ENCODE results near the gene NCOA3. TPM values are rescaled to one million over a fixed set of nuclear protein-coding genes. Genes with fewer than 3 reads are reported as not detected.

The NCOA3 gene
- total RNA-seq, 5 donors from 2014 or later (not counting 1 experiment from before 2014, with no cell fraction given): 64.4 to 89.2 (median 68.9) TPM

GRCh38 chr20:47475419-47476044 lies 26.2 kb upstream of the NCOA3 start:
- H3K27ac Mint-ChIP-seq: no peak overlapping the region
- WGBS (ENCODE audit: insufficient coverage): 100% methylated on average over 1 of the region's 4 CpGs
- no peak for ATAC-seq (replicated peaks in 1 of 4)
- peaks cover 2 to 11% (median 7%) of the 10 kb centered on the region in 3 donors for H3K4me1 Mint-ChIP-seq
- H3K27me3 Mint-ChIP-seq: no peaks in the 10 kb centered on the region
- no peaks in the 10 kb centered on the region for H3K9me3 ChIP-seq
- H3K27me3 ChIP-seq (replicated peaks in 1 of 2; ENCODE audit: control insufficient read depth in 2 of 2, extremely low read depth in 1 of 2, insufficient read depth in 2 of 2, low read length in 1 of 2): no peaks in the 10 kb centered on the region
- DNase-seq: no peak
- ChIA-PET POLR2A (no interaction called here), CTCF (interaction anchor here (0.6 to 0.7 kb wide), 2 partner anchors 15 to 274 kb away, joined by 3 to 7 read pairs; no protein-coding TSS in a partner anchor)
- H3K36me3 Mint-ChIP-seq: no peaks in the 10 kb centered on the region
- no peaks in the 10 kb centered on the region for H3K4me1 ChIP-seq (ENCODE audit: control insufficient read depth in 1 of 2, extremely low read depth in 1 of 2, insufficient read depth in 2 of 2, low read length in 2 of 2)
- H3K9me3 Mint-ChIP-seq: no peaks in the 10 kb centered on the region
- H3K27ac ChIP-seq (ENCODE audit: low read length): no peak overlapping the region
- H3K36me3 ChIP-seq (ENCODE audit: control insufficient read depth in 2 of 2, extremely low read depth in 1 of 2, insufficient read depth in 1 of 2, low read length in 1 of 2): no peaks in the 10 kb centered on the region
- H3K4me3 Mint-ChIP-seq: no peak overlapping the region
- no peak overlapping the region for H3K4me3 ChIP-seq (ENCODE audit: control insufficient read depth in 1 of 2, extremely low read depth in 1 of 2, low read length in 1 of 2)

- no peaks in the 10 kb centered on the region for H3K36me3 ChIP-seq (ENCODE audit: control insufficient read depth in 2 of 2, extremely low read depth in 1 of 2, insufficient read depth in 1 of 2, low read length in 1 of 2)
- no peak overlapping the region for H3K4me3 ChIP-seq (ENCODE audit: control insufficient read depth in 1 of 2, extremely low read depth in 1 of 2, low read length in 1 of 2)
- Mint-ChIP-seq H3K9me3 (no peaks in the 10 kb centered on the region), H3K4me3 (no peak overlapping the region), H3K27me3 (no peaks in the 10 kb centered on the region), H3K4me1 (peaks cover 2 to 11% (median 7%) of the 10 kb centered on the region in 3 donors), H3K36me3 (no peaks in the 10 kb centered on the region), H3K27ac (no peak overlapping the region)
- ChIA-PET CTCF (no interaction called here), POLR2A (no interaction called here)
- H3K27me3 ChIP-seq (replicated peaks in 1 of 2; ENCODE audit: control insufficient read depth in 2 of 2, extremely low read depth in 1 of 2, insufficient read depth in 2 of 2, low read length in 1 of 2): no peaks in the 10 kb centered on the region
- no peak overlapping the region for H3K27ac ChIP-seq (ENCODE audit: low read length)
- WGBS (ENCODE audit: insufficient coverage): 90% methylated on average over 2 of the region's 2 CpGs
- no peaks in the 10 kb centered on the region for H3K9me3 ChIP-seq
- ATAC-seq (replicated peaks in 1 of 4): no peak
- DNase-seq: no peak
- H3K4me1 ChIP-seq (ENCODE audit: control insufficient read depth in 1 of 2, extremely low read depth in 1 of 2, insufficient read depth in 2 of 2, low read length in 2 of 2): no peaks in the 10 kb centered on the region
Observed at GRCh38 chr20:47476452-47476851, 25.2 kb upstream of the NCOA3 start.

- H3K27ac ChIP-seq (ENCODE audit: low read length): no peak overlapping the region
- ChIA-PET CTCF (no interaction called here), POLR2A (interaction anchor here in 1 of 2 donors (0.7 kb wide), 1 partner anchor 1349 kb away, joined by 3 read pairs; no protein-coding TSS in a partner anchor)
- no peak for DNase-seq
- no peaks in the 10 kb centered on the region for H3K36me3 Mint-ChIP-seq
- H3K4me1 Mint-ChIP-seq: peaks cover 1 to 6% (median 5%) of the 10 kb centered on the region in 3 donors
- H3K27me3 ChIP-seq (replicated peaks in 1 of 2; ENCODE audit: control insufficient read depth in 2 of 2, extremely low read depth in 1 of 2, insufficient read depth in 2 of 2, low read length in 1 of 2): no peaks in the 10 kb centered on the region
- no peaks in the 10 kb centered on the region for H3K27me3 Mint-ChIP-seq
- peak overlapping the region in 1 of 2 donors; percentile 11 for H3K27ac Mint-ChIP-seq
- no peak for ATAC-seq (replicated peaks in 1 of 4)
- H3K9me3 Mint-ChIP-seq: no peaks in the 10 kb centered on the region
- WGBS (ENCODE audit: insufficient coverage): 100% methylated on average over 4 of the region's 4 CpGs
- H3K36me3 ChIP-seq (ENCODE audit: control insufficient read depth in 2 of 2, extremely low read depth in 1 of 2, insufficient read depth in 1 of 2, low read length in 1 of 2): no peaks in the 10 kb centered on the region
- no peaks in the 10 kb centered on the region for H3K4me1 ChIP-seq (ENCODE audit: control insufficient read depth in 1 of 2, extremely low read depth in 1 of 2, insufficient read depth in 2 of 2, low read length in 2 of 2)
- H3K4me3 Mint-ChIP-seq: no peak overlapping the region
- H3K4me3 ChIP-seq (ENCODE audit: control insufficient read depth in 1 of 2, extremely low read depth in 1 of 2, low read length in 1 of 2): no peak overlapping the region
- no peaks in the 10 kb centered on the region for H3K9me3 ChIP-seq
Observed at GRCh38 chr20:47479093-47479492, 22.6 kb upstream of the NCOA3 start.

DNA sequence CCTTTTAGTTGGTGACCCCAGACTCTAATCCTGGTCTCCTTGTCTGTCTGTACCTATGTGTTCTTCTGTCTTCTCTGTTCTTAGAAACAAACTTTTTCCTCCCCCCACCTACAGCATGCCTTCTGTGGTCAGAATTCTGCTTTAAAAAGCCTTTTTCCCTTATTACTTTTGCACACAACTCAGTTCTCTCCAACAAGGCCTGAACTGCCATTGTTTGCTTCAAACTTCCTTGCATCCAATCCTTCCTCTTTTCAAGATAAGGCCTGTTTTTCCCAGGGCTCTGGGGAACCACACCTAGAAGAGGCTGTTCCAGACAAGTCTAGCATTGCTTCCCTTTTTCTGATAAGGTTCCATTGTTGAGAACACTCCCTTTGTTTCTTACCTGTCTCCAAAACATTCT lies 22.2 kb upstream of the NCOA3 start:
- H3K4me3 Mint-ChIP-seq: no peak overlapping the region
- Histone ChIP-seq H3K9me3 (no peaks in the 10 kb centered on the region), H3K36me3 (ENCODE audit: control insufficient read depth in 2 of 2, extremely low read depth in 1 of 2, insufficient read depth in 1 of 2, low read length in 1 of 2) (no peaks in the 10 kb centered on the region), H3K27me3 (replicated peaks in 1 of 2; ENCODE audit: control insufficient read depth in 2 of 2, extremely low read depth in 1 of 2, insufficient read depth in 2 of 2, low read length in 1 of 2) (no peaks in the 10 kb centered on the region), H3K4me3 (ENCODE audit: control insufficient read depth in 1 of 2, extremely low read depth in 1 of 2, low read length in 1 of 2) (no peak overlapping the region), H3K4me1 (ENCODE audit: control insufficient read depth in 1 of 2, extremely low read depth in 1 of 2, insufficient read depth in 2 of 2, low read length in 2 of 2) (no peaks in the 10 kb centered on the region), H3K27ac (ENCODE audit: low read length) (no peak overlapping the region)
- peak overlapping the region in 1 of 2 donors; percentile 25 for H3K27ac Mint-ChIP-seq
- no peak for DNase-seq
- peaks cover 1 to 6% (median 5%) of the 10 kb centered on the region in 3 donors for H3K4me1 Mint-ChIP-seq
- ChIA-PET POLR2A (interaction anchor here in 1 of 2 donors (0.7 kb wide), 1 partner anchor 1349 kb away, joined by 3 read pairs; no protein-coding TSS in a partner anchor), CTCF (no interaction called here)
- H3K27me3 Mint-ChIP-seq: no peaks in the 10 kb centered on the region
- no peak for ATAC-seq (replicated peaks in 1 of 4)
- no peaks in the 10 kb centered on the region for H3K9me3 Mint-ChIP-seq
- no peaks in the 10 kb centered on the region for H3K36me3 Mint-ChIP-seq

GRCh38 chr20:47480239-47480638 lies 21.4 kb upstream of the NCOA3 start:
- POLR2A ChIA-PET: no interaction called here
- H3K27ac ChIP-seq (ENCODE audit: low read length): no peak overlapping the region

DNA sequence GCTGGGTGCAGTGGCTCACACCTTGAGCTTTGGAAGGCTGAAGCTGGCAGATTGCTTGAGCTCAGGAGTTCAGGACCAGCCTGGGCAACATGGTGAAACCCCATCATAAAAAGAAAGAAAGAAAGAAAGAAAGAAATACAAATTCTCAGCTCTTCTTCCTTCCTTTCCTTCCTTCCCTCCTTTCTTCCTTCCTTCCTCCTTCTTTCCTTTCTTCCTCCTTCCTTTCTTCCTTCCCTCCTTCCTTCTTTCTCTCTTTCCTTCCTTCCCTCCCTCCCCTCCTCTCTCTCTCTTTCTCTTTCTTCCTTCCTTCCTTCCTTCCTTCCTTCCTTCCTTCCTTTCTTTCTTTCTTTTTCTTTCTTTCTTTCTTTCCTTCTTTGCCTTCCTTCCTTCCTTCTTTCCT lies 21.0 kb upstream of the NCOA3 start:
- no peaks in the 10 kb centered on the region for H3K9me3 ChIP-seq
- ChIA-PET CTCF (interaction anchor here in 1 of 2 donors (0.6 kb wide), 1 partner anchor 98 kb away, joined by 5 read pairs; no protein-coding TSS in a partner anchor), POLR2A (no interaction called here)
- Mint-ChIP-seq H3K27me3 (no peaks in the 10 kb centered on the region), H3K36me3 (no peaks in the 10 kb centered on the region), H3K27ac (no peak overlapping the region), H3K4me1 (peaks cover 1 to 8% (median 6%) of the 10 kb centered on the region in 3 donors), H3K9me3 (no peaks in the 10 kb centered on the region), H3K4me3 (no peak overlapping the region)
- no peaks in the 10 kb centered on the region for H3K27me3 ChIP-seq (replicated peaks in 1 of 2; ENCODE audit: control insufficient read depth in 2 of 2, extremely low read depth in 1 of 2, insufficient read depth in 2 of 2, low read length in 1 of 2)
- no peak overlapping the region for H3K4me3 ChIP-seq (ENCODE audit: control insufficient read depth in 1 of 2, extremely low read depth in 1 of 2, low read length in 1 of 2)
- ATAC-seq (replicated peaks in 1 of 4): no peak
- no peaks in the 10 kb centered on the region for H3K4me1 ChIP-seq (ENCODE audit: control insufficient read depth in 1 of 2, extremely low read depth in 1 of 2, insufficient read depth in 2 of 2, low read length in 2 of 2)
- DNase-seq: no peak
- no peaks in the 10 kb centered on the region for H3K36me3 ChIP-seq (ENCODE audit: control insufficient read depth in 2 of 2, extremely low read depth in 1 of 2, insufficient read depth in 1 of 2, low read length in 1 of 2)
- H3K27ac ChIP-seq (ENCODE audit: low read length): no peak overlapping the region

More at GRCh38 chr20:47480239-47480638, 21.4 kb upstream of the NCOA3 start:
- Mint-ChIP-seq H3K4me1 (peaks cover 1 to 6% (median 5%) of the 10 kb centered on the region in 3 donors), H3K9me3 (no peaks in the 10 kb centered on the region), H3K36me3 (no peaks in the 10 kb centered on the region), H3K27me3 (no peaks in the 10 kb centered on the region), H3K27ac (no peak overlapping the region), H3K4me3 (no peak overlapping the region)
- Histone ChIP-seq H3K9me3 (no peaks in the 10 kb centered on the region), H3K4me1 (ENCODE audit: control insufficient read depth in 1 of 2, extremely low read depth in 1 of 2, insufficient read depth in 2 of 2, low read length in 2 of 2) (no peaks in the 10 kb centered on the region), H3K36me3 (ENCODE audit: control insufficient read depth in 2 of 2, extremely low read depth in 1 of 2, insufficient read depth in 1 of 2, low read length in 1 of 2) (no peaks in the 10 kb centered on the region), H3K4me3 (ENCODE audit: control insufficient read depth in 1 of 2, extremely low read depth in 1 of 2, low read length in 1 of 2) (no peak overlapping the region), H3K27me3 (replicated peaks in 1 of 2; ENCODE audit: control insufficient read depth in 2 of 2, extremely low read depth in 1 of 2, insufficient read depth in 2 of 2, low read length in 1 of 2) (no peaks in the 10 kb centered on the region)
- no peak for ATAC-seq (replicated peaks in 1 of 4)
- DNase-seq: no peak
- 83% methylated on average over 1 of the region's 6 CpGs for WGBS (ENCODE audit: insufficient coverage)
- CTCF ChIA-PET: no interaction called here
